HEK293 (cell line): Measurements from ENCODE around the gene XPNPEP1.

Experiments
- BCL11B ChIP-seq: fragments of 450-650 bp; formaldehyde crosslinking; IDR thresholded peaks from 2 replicates; pipeline ENCODE4 v1.5.1; 2016; ENCODE audit warnings: low read depth, missing biosample characterization, missing genetic modification characterization
- GLI2 ChIP-seq: fragments of 450-650 bp; formaldehyde crosslinking; IDR thresholded peaks from 2 replicates; pipeline ENCODE4; 2017; ENCODE audit warnings: missing biosample characterization, missing genetic modification characterization, low read depth, borderline replicate concordance
- HOXA7 ChIP-seq: sonication (generic); formaldehyde crosslinking; IDR thresholded peaks from 2 replicates; pipeline ENCODE4 v1.8.1; 2022; ENCODE audit warnings: missing genetic modification reagents, borderline replicate concordance
- ZBTB1 ChIP-seq: fragments of 450-650 bp; formaldehyde crosslinking; IDR thresholded peaks from 2 replicates; pipeline ENCODE4 v1.5.1; 2016; ENCODE audit warnings: missing biosample characterization, missing genetic modification characterization
- ZBTB8A ChIP-seq: fragments of 450-650 bp; formaldehyde crosslinking; IDR thresholded peaks from 2 replicates; pipeline ENCODE4 v1.5.1; 2016; ENCODE audit warnings: missing biosample characterization, missing genetic modification characterization
- ZEB2 ChIP-seq: fragments of 450-650 bp; formaldehyde crosslinking; IDR thresholded peaks from 2 replicates; pipeline ENCODE4 v1.5.1; 2016; ENCODE audit warnings: missing biosample characterization, missing genetic modification characterization
- ZFP37 ChIP-seq: fragments of 450-650 bp; formaldehyde crosslinking; IDR thresholded peaks from 2 replicates; pipeline ENCODE4 v1.5.1; 2016; ENCODE audit warnings: missing biosample characterization, missing genetic modification characterization
- ZNF112 ChIP-seq: fragments of 450-650 bp; formaldehyde crosslinking; IDR thresholded peaks from 2 replicates; pipeline ENCODE4 v1.5.0; 2017; ENCODE audit warnings: missing biosample characterization, missing genetic modification characterization
- ZNF146 ChIP-seq: fragments of 450-650 bp; formaldehyde crosslinking; IDR thresholded peaks from 2 replicates; pipeline ENCODE4 v1.5.1; 2016; ENCODE audit warnings: missing biosample characterization, missing genetic modification characterization
- ZNF174 ChIP-seq: fragments of 450-650 bp; formaldehyde crosslinking; IDR thresholded peaks from 2 replicates; pipeline ENCODE4 v1.5.0; 2017; ENCODE audit warnings: missing biosample characterization, mild to moderate bottlenecking, missing genetic modification characterization
- ZNF239 ChIP-seq: fragments of 450-650 bp; formaldehyde crosslinking; IDR thresholded peaks from 2 replicates; pipeline ENCODE4 v1.5.1; 2016; ENCODE audit warnings: missing biosample characterization, missing genetic modification characterization
- ZNF292 ChIP-seq: fragments of 450-650 bp; formaldehyde crosslinking; IDR thresholded peaks from 2 replicates; pipeline ENCODE4 v1.5.1; 2016; ENCODE audit warnings: low read depth, missing biosample characterization, missing genetic modification characterization, borderline replicate concordance
- ZNF311 ChIP-seq: fragments of 450-650 bp; formaldehyde crosslinking; IDR thresholded peaks from 2 replicates; pipeline ENCODE4 v1.5.1; 2017; ENCODE audit warnings: missing biosample characterization, missing genetic modification characterization, borderline replicate concordance
- ZNF324 ChIP-seq: fragments of 450-650 bp; formaldehyde crosslinking; IDR thresholded peaks from 2 replicates; pipeline ENCODE4 v1.5.1; 2016; ENCODE audit warnings: missing biosample characterization, missing genetic modification characterization
- ZNF510 ChIP-seq: fragments of 450-650 bp; formaldehyde crosslinking; IDR thresholded peaks from 2 replicates; pipeline ENCODE4 v1.5.1; 2018; ENCODE audit warnings: mild to moderate bottlenecking, missing genetic modification characterization, missing biosample characterization; ENCODE audit not compliant: insufficient replicate concordance
- ZNF549 ChIP-seq: fragments of 450-650 bp; IDR thresholded peaks from 2 replicates; pipeline ENCODE4 v1.5.1; 2018; ENCODE audit warnings: missing biosample characterization, missing genetic modification characterization, mild to moderate bottlenecking, inconsistent platforms, moderate library complexity
- ZNF596 ChIP-seq: fragments of 450-650 bp; IDR thresholded peaks from 2 replicates; pipeline ENCODE4 v1.5.0; 2018; ENCODE audit warnings: missing biosample characterization, mild to moderate bottlenecking, missing genetic modification characterization, moderate library complexity
- ZNF747 ChIP-seq: fragments of 450-650 bp; formaldehyde crosslinking; IDR thresholded peaks from 2 replicates; pipeline ENCODE4 v1.5.1; 2016; ENCODE audit warnings: missing biosample characterization, missing genetic modification characterization
- ZNF76 ChIP-seq: fragments of 450-650 bp; formaldehyde crosslinking; IDR thresholded peaks from 2 replicates; pipeline ENCODE4; 2016; ENCODE audit warnings: low read depth, missing biosample characterization, missing genetic modification characterization, borderline replicate concordance
- ZNF768 ChIP-seq: fragments of 450-650 bp; formaldehyde crosslinking; IDR thresholded peaks from 2 replicates; pipeline ENCODE4 v1.5.1; 2018; ENCODE audit warnings: missing biosample characterization, mild to moderate bottlenecking, missing genetic modification characterization
- ZNF792 ChIP-seq: fragments of 450-650 bp; formaldehyde crosslinking; IDR thresholded peaks from 2 replicates; pipeline ENCODE4 v1.5.1; 2016; ENCODE audit warnings: missing biosample characterization, missing genetic modification characterization
- ZNF830 ChIP-seq: fragments of 450-650 bp; IDR thresholded peaks from 2 replicates; pipeline ENCODE4 v1.5.0; 2018; ENCODE audit warnings: missing biosample characterization, missing genetic modification characterization, low read depth, mild to moderate bottlenecking, moderate library complexity
- TF ChIP-seq, protein P1 (sequence below): fragments of 450-650 bp; formaldehyde crosslinking; IDR thresholded peaks from 2 replicates; pipeline ENCODE4 v1.5.1; 2016; ENCODE audit warnings: missing biosample characterization, missing genetic modification characterization
- TF ChIP-seq, protein P2 (sequence below): fragments of 450-650 bp; formaldehyde crosslinking; IDR thresholded peaks from 2 replicates; pipeline ENCODE4 v1.5.1; 2017; ENCODE audit warnings: missing biosample characterization, missing genetic modification characterization
- TF ChIP-seq, protein P3 (sequence below): fragments of 450-650 bp; formaldehyde crosslinking; IDR thresholded peaks from 2 replicates; pipeline ENCODE4; 2016; ENCODE audit warnings: missing biosample characterization, missing genetic modification characterization
- TF ChIP-seq, protein P4 (sequence below): fragments of 450-650 bp; IDR thresholded peaks from 2 replicates; pipeline ENCODE4 v1.5.1; 2018; ENCODE audit warnings: missing biosample characterization, missing genetic modification characterization
- TF ChIP-seq, protein P5 (sequence below): fragments of 450-650 bp; IDR thresholded peaks from 2 replicates; pipeline ENCODE4 v1.5.1; 2018; ENCODE audit warnings: missing biosample characterization, mild to moderate bottlenecking, missing genetic modification characterization
- TF ChIP-seq, protein P6 (sequence below): fragments of 450-650 bp; formaldehyde crosslinking; IDR thresholded peaks from 2 replicates; pipeline ENCODE4 v1.5.1; 2016; ENCODE audit warnings: missing biosample characterization, missing genetic modification characterization

The XPNPEP1 gene

DNA sequence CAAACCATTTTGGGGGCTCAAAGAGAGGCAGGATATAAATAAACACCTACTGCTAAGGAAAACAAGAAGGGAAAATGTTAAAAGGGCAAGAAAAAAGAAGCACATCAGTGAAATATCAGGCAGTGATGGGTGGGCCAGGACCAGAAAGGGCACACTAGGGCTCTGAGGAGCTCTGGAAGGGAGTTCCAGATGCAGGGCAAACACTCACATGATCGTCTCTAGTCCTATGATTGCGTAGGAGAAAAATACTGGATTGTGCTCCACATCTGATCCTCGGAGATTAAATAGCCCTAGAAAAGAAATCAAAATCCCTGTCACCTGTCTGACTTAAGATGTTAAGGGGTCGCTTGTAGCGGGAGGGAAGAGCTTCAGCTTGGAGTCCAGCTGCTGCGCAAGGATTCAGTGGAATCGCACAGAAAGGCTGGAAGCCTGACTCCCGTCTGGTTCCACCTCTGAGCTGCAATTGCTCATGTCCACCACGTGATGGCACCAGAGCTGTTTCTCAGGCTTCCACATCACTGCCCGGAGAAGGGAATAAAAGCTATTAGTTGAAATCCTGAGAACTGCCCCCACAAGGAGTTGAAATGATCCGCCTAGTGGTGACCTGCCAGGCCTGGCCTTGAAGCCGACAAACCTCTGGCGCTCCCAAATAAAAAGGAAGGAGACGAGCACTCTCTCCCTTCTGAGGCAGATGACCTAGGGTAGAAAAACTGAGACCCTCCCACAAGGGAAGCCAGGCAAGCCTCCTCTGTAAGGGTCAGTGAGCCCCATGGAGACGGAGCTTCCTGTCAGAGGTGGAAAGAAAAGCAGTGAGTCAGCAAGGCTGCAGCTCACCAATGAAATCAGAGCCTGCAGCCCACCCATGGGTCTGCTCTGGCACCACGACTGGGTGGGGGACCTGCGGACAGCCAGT is 39.2 kb downstream of the XPNPEP1 start (continued):
- TF ChIP-seq, protein P1, sequence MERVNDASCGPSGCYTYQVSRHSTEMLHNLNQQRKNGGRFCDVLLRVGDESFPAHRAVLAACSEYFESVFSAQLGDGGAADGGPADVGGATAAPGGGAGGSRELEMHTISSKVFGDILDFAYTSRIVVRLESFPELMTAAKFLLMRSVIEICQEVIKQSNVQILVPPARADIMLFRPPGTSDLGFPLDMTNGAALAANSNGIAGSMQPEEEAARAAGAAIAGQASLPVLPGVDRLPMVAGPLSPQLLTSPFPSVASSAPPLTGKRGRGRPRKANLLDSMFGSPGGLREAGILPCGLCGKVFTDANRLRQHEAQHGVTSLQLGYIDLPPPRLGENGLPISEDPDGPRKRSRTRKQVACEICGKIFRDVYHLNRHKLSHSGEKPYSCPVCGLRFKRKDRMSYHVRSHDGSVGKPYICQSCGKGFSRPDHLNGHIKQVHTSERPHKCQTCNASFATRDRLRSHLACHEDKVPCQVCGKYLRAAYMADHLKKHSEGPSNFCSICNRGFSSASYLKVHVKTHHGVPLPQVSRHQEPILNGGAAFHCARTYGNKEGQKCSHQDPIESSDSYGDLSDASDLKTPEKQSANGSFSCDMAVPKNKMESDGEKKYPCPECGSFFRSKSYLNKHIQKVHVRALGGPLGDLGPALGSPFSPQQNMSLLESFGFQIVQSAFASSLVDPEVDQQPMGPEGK, result peak; percentile 71
- TF ChIP-seq ZNF239 (tag by site-specific recombination) (no peak), ZNF510 (tag by site-specific recombination) (no peak), ZNF324 (tag by site-specific recombination) (no peak), ZNF76 (tag by site-specific recombination) (no peak), ZNF174 (tag by site-specific recombination) (no peak), ZNF596 (tag by site-specific recombination) (no peak), ZEB2 (tag by site-specific recombination) (0 out of 2 replicates have a peak, but pooled peaks have one; percentile 41), ZFP37 (tag by site-specific recombination) (0 out of 2 replicates have a peak, but pooled peaks have one; percentile 52), ZNF146 (tag by site-specific recombination) (no peak), GLI2 (tag by site-specific recombination) (no peak), ZNF747 (no peak), ZNF292 (tag by site-specific recombination) (no peak), ZNF830 (tag by site-specific recombination) (no peak), HOXA7 (no peak), ZNF311 (tag by site-specific recombination) (no peak), ZBTB1 (tag by site-specific recombination) (no peak), ZNF792 (no peak), ZNF549 (tag by site-specific recombination) (no peak), ZNF768 (no peak), BCL11B (no peak), ZNF112 (no peak), ZBTB8A (tag by site-specific recombination) (no peak)
- TF ChIP-seq, protein P2, sequence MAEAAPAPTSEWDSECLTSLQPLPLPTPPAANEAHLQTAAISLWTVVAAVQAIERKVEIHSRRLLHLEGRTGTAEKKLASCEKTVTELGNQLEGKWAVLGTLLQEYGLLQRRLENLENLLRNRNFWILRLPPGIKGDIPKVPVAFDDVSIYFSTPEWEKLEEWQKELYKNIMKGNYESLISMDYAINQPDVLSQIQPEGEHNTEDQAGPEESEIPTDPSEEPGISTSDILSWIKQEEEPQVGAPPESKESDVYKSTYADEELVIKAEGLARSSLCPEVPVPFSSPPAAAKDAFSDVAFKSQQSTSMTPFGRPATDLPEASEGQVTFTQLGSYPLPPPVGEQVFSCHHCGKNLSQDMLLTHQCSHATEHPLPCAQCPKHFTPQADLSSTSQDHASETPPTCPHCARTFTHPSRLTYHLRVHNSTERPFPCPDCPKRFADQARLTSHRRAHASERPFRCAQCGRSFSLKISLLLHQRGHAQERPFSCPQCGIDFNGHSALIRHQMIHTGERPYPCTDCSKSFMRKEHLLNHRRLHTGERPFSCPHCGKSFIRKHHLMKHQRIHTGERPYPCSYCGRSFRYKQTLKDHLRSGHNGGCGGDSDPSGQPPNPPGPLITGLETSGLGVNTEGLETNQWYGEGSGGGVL (tag by site-specific recombination), result no peak
- TF ChIP-seq, protein P3, sequence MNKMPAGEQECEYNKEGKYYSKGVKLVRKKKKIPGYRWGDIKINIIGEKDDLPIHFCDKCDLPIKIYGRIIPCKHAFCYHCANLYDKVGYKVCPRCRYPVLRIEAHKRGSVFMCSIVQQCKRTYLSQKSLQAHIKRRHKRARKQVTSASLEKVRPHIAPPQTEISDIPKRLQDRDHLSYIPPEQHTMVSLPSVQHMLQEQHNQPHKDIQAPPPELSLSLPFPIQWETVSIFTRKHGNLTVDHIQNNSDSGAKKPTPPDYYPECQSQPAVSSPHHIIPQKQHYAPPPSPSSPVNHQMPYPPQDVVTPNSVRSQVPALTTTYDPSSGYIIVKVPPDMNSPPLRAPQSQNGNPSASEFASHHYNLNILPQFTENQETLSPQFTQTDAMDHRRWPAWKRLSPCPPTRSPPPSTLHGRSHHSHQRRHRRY (tag by site-specific recombination), result no peak
- TF ChIP-seq, protein P4, sequence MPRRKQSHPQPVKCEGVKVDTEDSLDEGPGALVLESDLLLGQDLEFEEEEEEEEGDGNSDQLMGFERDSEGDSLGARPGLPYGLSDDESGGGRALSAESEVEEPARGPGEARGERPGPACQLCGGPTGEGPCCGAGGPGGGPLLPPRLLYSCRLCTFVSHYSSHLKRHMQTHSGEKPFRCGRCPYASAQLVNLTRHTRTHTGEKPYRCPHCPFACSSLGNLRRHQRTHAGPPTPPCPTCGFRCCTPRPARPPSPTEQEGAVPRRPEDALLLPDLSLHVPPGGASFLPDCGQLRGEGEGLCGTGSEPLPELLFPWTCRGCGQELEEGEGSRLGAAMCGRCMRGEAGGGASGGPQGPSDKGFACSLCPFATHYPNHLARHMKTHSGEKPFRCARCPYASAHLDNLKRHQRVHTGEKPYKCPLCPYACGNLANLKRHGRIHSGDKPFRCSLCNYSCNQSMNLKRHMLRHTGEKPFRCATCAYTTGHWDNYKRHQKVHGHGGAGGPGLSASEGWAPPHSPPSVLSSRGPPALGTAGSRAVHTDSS (tag by site-specific recombination), result no peak
- TF ChIP-seq, protein P5, sequence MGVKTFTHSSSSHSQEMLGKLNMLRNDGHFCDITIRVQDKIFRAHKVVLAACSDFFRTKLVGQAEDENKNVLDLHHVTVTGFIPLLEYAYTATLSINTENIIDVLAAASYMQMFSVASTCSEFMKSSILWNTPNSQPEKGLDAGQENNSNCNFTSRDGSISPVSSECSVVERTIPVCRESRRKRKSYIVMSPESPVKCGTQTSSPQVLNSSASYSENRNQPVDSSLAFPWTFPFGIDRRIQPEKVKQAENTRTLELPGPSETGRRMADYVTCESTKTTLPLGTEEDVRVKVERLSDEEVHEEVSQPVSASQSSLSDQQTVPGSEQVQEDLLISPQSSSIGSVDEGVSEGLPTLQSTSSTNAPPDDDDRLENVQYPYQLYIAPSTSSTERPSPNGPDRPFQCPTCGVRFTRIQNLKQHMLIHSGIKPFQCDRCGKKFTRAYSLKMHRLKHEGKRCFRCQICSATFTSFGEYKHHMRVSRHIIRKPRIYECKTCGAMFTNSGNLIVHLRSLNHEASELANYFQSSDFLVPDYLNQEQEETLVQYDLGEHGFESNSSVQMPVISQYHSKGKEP, result no peak
- TF ChIP-seq, protein P6, sequence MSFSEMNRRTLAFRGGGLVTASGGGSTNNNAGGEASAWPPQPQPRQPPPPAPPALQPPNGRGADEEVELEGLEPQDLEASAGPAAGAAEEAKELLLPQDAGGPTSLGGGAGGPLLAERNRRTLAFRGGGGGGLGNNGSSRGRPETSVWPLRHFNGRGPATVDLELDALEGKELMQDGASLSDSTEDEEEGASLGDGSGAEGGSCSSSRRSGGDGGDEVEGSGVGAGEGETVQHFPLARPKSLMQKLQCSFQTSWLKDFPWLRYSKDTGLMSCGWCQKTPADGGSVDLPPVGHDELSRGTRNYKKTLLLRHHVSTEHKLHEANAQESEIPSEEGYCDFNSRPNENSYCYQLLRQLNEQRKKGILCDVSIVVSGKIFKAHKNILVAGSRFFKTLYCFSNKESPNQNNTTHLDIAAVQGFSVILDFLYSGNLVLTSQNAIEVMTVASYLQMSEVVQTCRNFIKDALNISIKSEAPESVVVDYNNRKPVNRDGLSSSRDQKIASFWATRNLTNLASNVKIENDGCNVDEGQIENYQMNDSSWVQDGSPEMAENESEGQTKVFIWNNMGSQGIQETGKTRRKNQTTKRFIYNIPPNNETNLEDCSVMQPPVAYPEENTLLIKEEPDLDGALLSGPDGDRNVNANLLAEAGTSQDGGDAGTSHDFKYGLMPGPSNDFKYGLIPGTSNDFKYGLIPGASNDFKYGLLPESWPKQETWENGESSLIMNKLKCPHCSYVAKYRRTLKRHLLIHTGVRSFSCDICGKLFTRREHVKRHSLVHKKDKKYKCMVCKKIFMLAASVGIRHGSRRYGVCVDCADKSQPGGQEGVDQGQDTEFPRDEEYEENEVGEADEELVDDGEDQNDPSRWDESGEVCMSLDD (tag by site-specific recombination), result no peak
